ENCODE data around the gene SLC43A2.

The SLC43A2 gene

DNA sequence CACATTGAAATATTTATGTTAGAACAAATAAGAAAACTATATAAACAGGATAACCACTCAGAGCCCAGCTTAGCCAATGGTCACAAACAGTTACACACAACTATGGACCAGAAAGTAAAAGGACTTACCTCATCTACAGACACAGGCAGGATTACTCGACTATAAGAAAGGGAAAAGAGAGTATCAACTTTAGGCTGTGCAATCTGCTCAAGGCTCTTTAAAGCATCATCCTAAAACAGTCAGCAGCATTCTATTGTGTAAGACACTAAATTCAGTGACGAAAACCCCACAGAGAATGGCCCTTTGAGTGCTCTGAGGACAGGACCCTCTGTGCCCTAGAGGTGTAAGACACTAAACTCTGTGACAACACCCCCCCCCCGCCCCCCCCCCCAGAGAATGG is 70.2 kb downstream of the SLC43A2 start:
- Mint-ChIP-seq H3K36me3 (ENCODE audit: insufficient read depth) (peaks cover 16% of the 10 kb centered on the region), H3K27me3 (no peaks in the 10 kb centered on the region), H3K4me3 (no peak overlapping the region), H3K9me3 (no peaks in the 10 kb centered on the region), H3K27ac (ENCODE audit: low read depth) (no peak overlapping the region), H3K4me1 (peaks cover 31% of the 10 kb centered on the region)
- DNase-seq (ENCODE audit: low spot score in 2 of 2) (no peak), ATAC-seq (replicated peaks; ENCODE audit: extremely low read depth, poor library complexity, severe bottlenecking) (no peak)

- Mint-ChIP-seq H3K27ac (ENCODE audit: low read depth) (no peak overlapping the region), H3K27me3 (no peaks in the 10 kb centered on the region), H3K4me3 (no peak overlapping the region), H3K36me3 (ENCODE audit: insufficient read depth) (peaks cover 16% of the 10 kb centered on the region), H3K9me3 (no peaks in the 10 kb centered on the region), H3K4me1 (peaks cover 30% of the 10 kb centered on the region)
- ATAC-seq (replicated peaks; ENCODE audit: extremely low read depth, poor library complexity, severe bottlenecking) (no peak), DNase-seq (ENCODE audit: low spot score in 2 of 2) (no peak)
Observed at GRCh38 chr17:1557355-1558095, 71.1 kb downstream of the SLC43A2 start.

GRCh38 chr17:1555651-1556471 is 72.8 kb downstream of the SLC43A2 start:
- peaks cover 20% of the 10 kb centered on the region for H3K36me3 Mint-ChIP-seq (ENCODE audit: insufficient read depth)
- H3K27ac Mint-ChIP-seq (ENCODE audit: low read depth), result no peak overlapping the region
- no peaks in the 10 kb centered on the region for H3K27me3 Mint-ChIP-seq
- no peak overlapping the region for H3K4me3 Mint-ChIP-seq
- ATAC-seq (replicated peaks; ENCODE audit: extremely low read depth, poor library complexity, severe bottlenecking) (peak; percentile 36), DNase-seq (ENCODE audit: low spot score in 2 of 2) (no peak)
- peaks cover 22% of the 10 kb centered on the region for H3K4me1 Mint-ChIP-seq
- H3K9me3 Mint-ChIP-seq, result no peaks in the 10 kb centered on the region

DNA sequence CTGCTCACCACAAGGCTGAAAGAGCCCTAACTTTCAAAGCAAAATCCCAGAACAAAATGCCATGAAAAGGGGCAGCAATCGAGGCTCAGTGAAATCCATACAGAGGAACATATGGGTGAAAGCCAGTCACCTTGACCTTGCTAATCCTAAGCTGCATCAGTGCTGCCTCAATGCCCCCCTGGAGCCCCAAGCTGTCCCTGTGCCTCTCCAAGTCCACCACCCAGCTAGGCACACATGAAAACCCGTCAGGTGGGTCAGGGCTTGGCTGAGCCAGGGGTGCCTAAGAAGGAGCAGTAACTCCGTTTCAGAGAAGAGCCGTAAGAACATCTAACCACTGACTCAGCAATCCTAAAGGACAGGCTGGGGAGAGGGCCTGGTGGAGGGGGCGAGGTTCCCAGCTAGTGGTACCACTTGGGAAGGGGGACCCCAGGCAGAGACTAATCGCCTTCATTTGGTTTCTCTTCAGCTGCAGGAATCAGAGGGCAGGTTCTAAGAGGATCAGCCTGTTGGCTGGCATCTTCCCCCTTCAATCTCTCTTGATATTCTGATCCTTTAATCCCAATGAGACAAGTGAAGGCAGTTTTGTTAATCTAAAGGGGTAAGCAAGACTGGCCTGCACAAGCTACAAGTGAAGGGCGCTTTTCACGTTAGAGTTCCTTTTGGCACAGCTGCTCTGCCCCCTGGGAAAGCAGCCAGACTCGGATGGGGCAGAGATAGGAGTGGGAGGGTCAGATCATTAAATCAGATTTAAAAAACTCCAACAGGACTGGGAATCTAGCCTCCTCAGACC is 73.7 kb downstream of the SLC43A2 start:
- ATAC-seq (replicated peaks; ENCODE audit: extremely low read depth, poor library complexity, severe bottlenecking) (no peak), DNase-seq (ENCODE audit: low spot score in 2 of 2) (no peak)
- Mint-ChIP-seq H3K36me3 (ENCODE audit: insufficient read depth) (peaks cover 25% of the 10 kb centered on the region), H3K27ac (ENCODE audit: low read depth) (peak overlapping the region; percentile 25), H3K4me3 (no peak overlapping the region), H3K4me1 (peaks cover 20% of the 10 kb centered on the region), H3K27me3 (no peaks in the 10 kb centered on the region), H3K9me3 (no peaks in the 10 kb centered on the region)

DNA sequence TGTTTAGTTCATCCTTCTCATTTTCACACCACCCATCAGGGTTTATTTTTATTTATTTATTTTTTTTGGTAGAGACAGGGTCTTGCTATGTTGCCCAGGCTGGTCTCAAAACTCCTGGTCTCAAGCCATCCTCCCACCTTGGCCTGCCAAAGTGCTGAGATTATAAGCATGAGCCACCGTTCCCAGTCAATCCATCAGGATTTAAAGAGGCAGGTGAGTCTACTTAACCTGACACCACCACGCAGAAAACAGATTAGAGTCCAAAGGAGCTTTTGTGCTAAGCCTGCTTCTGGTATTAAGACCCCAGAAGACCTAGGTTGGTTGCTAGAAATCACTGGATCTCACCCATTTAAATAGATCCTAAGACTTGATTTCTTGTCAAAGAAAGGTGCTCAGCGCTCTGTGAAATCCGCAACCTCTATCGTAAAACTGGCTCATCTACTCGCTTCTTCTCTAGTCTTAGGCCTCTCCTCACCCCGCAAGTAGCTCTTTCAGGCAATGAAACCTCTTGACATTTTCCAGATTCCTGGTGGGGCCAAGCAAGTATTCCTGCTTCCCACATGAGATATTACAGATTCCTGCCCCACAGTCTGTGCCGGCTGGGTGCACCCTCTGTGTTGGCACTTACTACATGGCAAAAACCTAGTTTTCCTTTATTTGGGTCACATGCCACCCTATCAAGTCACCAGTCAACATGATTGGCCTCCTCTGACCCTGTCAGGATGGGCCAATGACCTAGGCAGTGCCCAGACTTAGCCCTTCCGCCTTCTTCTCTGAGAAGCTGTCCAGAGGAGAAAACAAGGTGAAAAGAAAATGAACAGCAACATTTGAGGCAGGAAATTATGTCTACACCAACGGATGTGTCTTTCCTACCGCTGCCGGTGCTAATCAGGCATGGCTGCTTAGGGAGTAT is 75.0 kb downstream of the SLC43A2 start:
- Mint-ChIP-seq H3K9me3 (no peaks in the 10 kb centered on the region), H3K4me1 (peaks cover 11% of the 10 kb centered on the region), H3K4me3 (no peak overlapping the region), H3K36me3 (ENCODE audit: insufficient read depth) (peaks cover 30% of the 10 kb centered on the region), H3K27ac (ENCODE audit: low read depth) (peak overlapping the region; percentile 3), H3K27me3 (no peaks in the 10 kb centered on the region)
- no peak for ATAC-seq (replicated peaks; ENCODE audit: extremely low read depth, poor library complexity, severe bottlenecking)
- DNase-seq (ENCODE audit: low spot score in 2 of 2), result no peak

GRCh38 chr17:1552932-1553331 is 75.7 kb downstream of the SLC43A2 start:
- H3K27me3 Mint-ChIP-seq, result no peaks in the 10 kb centered on the region
- ATAC-seq (replicated peaks; ENCODE audit: extremely low read depth, poor library complexity, severe bottlenecking) (no peak), DNase-seq (ENCODE audit: low spot score in 2 of 2) (no peak)
- H3K4me3 Mint-ChIP-seq, result no peak overlapping the region
- peaks cover 11% of the 10 kb centered on the region for H3K4me1 Mint-ChIP-seq
- peaks cover 33% of the 10 kb centered on the region for H3K36me3 Mint-ChIP-seq (ENCODE audit: insufficient read depth)
- H3K9me3 Mint-ChIP-seq, result no peaks in the 10 kb centered on the region
- no peak overlapping the region for H3K27ac Mint-ChIP-seq (ENCODE audit: low read depth)

DNA sequence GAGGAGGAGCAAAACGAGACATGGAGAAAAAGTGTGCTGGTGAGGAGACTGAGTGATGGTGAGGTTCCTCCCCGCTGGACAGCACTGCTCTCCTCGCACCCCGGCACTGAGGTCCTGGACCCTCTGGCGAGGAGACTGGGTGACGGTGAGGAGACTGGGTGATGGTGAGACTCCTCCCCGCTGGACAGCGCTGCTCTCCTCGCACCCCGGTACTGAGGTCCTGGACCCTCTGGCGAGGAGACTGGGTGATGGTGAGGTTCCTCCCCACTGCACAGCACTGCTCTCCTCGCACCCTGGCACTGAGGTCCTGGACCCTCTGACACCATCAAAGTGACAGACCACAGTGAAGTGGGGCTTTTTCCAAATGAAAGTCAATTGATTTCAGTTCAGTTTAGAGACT is 76.9 kb downstream of the SLC43A2 start:
- ATAC-seq (replicated peaks; ENCODE audit: extremely low read depth, poor library complexity, severe bottlenecking), result no peak

DNA sequence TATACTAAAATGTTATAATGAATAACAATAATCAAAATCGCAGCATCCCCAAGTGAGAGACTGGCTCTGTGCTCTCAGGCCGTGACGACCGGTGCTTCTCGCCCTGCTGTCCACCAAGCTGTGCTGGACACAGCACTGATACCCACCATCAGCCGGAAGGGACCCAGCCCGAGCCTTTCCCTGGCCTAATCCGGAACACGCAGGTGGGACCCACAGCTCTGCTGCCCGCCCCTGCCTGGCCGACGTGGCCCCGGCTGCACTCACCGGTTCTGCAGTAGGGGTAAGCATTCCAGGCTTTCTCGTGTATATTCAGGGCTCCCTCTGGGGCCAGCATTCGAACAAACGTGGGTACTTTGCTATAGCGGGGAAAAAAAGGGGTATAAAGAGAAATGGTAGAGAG is 80.6 kb downstream of the SLC43A2 start:
- Mint-ChIP-seq H3K9me3 (no peaks in the 10 kb centered on the region), H3K4me3 (no peak overlapping the region), H3K36me3 (ENCODE audit: insufficient read depth) (peaks cover 46% of the 10 kb centered on the region), H3K4me1 (peaks cover 6% of the 10 kb centered on the region), H3K27me3 (no peaks in the 10 kb centered on the region), H3K27ac (ENCODE audit: low read depth) (no peak overlapping the region)
- no peak for DNase-seq (ENCODE audit: low spot score in 2 of 2)
- ATAC-seq (replicated peaks; ENCODE audit: extremely low read depth, poor library complexity, severe bottlenecking), result no peak

More for the DNA sequence above, 76.9 kb downstream of the SLC43A2 start:
- Mint-ChIP-seq H3K27ac (ENCODE audit: low read depth) (no peak overlapping the region), H3K4me1 (peaks cover 11% of the 10 kb centered on the region), H3K27me3 (no peaks in the 10 kb centered on the region), H3K9me3 (no peaks in the 10 kb centered on the region), H3K36me3 (ENCODE audit: insufficient read depth) (peaks cover 38% of the 10 kb centered on the region), H3K4me3 (no peak overlapping the region)
- DNase-seq (ENCODE audit: low spot score in 2 of 2), result no peak

DNA sequence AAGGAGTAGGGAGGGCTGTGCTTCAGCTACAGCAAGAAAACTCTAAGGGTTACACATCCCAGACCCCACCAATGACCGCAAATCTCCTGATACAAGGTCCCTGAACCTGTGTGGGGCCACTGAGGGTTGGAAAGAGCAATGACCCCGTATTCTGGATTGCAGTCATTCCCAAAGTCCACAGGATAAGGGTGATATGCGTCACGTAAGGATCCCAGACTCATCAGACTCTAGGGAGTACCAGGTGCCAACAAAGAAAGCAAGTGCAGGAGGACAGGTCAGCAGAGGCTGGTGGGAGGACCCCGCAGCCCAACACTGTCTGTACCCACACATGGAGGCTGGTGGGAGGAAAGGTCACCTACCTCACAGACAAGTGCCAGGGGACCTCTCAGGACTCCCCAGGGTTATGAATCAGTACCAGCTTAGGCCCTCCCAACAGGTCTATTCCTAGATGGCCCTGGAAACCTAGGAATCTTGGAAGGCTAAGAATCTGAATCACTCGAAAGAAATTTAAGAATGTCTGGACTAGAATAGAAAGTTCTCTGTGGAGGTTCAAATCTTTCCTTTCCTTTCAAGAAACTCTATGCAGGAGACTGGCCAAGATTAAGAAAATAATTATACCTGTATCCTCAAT is 82.2 kb downstream of the SLC43A2 start:
- no peaks in the 10 kb centered on the region for H3K9me3 Mint-ChIP-seq
- DNase-seq (ENCODE audit: low spot score in 2 of 2) (no peak), ATAC-seq (replicated peaks; ENCODE audit: extremely low read depth, poor library complexity, severe bottlenecking) (no peak)
- no peaks in the 10 kb centered on the region for H3K27me3 Mint-ChIP-seq
- peaks cover 44% of the 10 kb centered on the region for H3K36me3 Mint-ChIP-seq (ENCODE audit: insufficient read depth)
- H3K4me3 Mint-ChIP-seq, result no peak overlapping the region
- H3K27ac Mint-ChIP-seq (ENCODE audit: low read depth), result no peak overlapping the region
- peaks cover 6% of the 10 kb centered on the region for H3K4me1 Mint-ChIP-seq

DNA sequence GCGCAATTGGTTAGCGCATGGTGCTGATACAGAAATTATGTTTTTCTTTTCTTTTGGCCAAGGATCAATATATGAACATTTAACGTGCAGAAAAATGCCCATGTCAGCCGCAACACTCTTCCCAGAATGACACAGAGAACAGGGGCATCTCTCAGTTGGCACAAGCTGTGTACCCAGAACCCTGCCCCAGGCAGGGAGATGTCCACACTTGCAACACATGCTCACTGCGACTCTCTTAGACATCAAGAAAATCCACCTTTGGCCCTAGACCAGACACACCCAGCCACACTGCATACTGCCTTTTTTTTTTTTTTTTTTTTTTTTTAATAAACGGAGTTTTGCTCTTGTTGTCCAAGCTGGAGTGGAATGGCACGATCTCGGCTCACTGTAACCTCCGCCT is 83.0 kb downstream of the SLC43A2 start:
- peaks cover 1% of the 10 kb centered on the region for H3K4me1 Mint-ChIP-seq
- H3K27ac Mint-ChIP-seq (ENCODE audit: low read depth), result no peak overlapping the region
- H3K27me3 Mint-ChIP-seq, result no peaks in the 10 kb centered on the region
- H3K9me3 Mint-ChIP-seq, result no peaks in the 10 kb centered on the region
- H3K4me3 Mint-ChIP-seq, result no peak overlapping the region
- peaks cover 44% of the 10 kb centered on the region for H3K36me3 Mint-ChIP-seq (ENCODE audit: insufficient read depth)
- DNase-seq (ENCODE audit: low spot score in 2 of 2) (no peak), ATAC-seq (replicated peaks; ENCODE audit: extremely low read depth, poor library complexity, severe bottlenecking) (no peak)

GRCh38 chr17:1542316-1542715 is 86.3 kb downstream of the SLC43A2 start:
- H3K27ac Mint-ChIP-seq (ENCODE audit: low read depth), result no peak overlapping the region

More at GRCh38 chr17:1542316-1542715, 86.3 kb downstream of the SLC43A2 start:
- H3K27me3 Mint-ChIP-seq, result no peaks in the 10 kb centered on the region
- H3K4me1 Mint-ChIP-seq, result no peaks in the 10 kb centered on the region
- DNase-seq (ENCODE audit: low spot score in 2 of 2) (no peak), ATAC-seq (replicated peaks; ENCODE audit: extremely low read depth, poor library complexity, severe bottlenecking) (no peak)
- H3K4me3 Mint-ChIP-seq, result no peak overlapping the region
- H3K9me3 Mint-ChIP-seq, result no peaks in the 10 kb centered on the region
- peaks cover 39% of the 10 kb centered on the region for H3K36me3 Mint-ChIP-seq (ENCODE audit: insufficient read depth)

Measured in central memory CD8-positive, alpha-beta T cell (primary cell).